Right lobe of liver (tissue), 6 donors: ENCODE measurements around the gene SEL1L. TPM values are rescaled to one million over a fixed set of nuclear protein-coding genes. Genes with fewer than 3 reads are reported as not detected.

Source experiments
- ATAC-seq, 4 donors: fragments of 200-7000 bp; cut with Tn5 transposase; one replicate each; pipeline ENCODE4 v1.9.1; 2020; ENCODE audit warnings: mild to moderate bottlenecking in 4 of 4, moderate library complexity in 4 of 4
- DNase-seq, 3 donors: peaks; one replicate each; pipeline ENCODE4 v3.0.0-alpha.2; 2020
- H3K27ac ChIP-seq, 3 donors: fragments of 200-600 bp; one replicate each; pipeline ENCODE4 v1.8.0; 2022
- H3K27me3 ChIP-seq, 2 donors: fragments of 200-600 bp; one replicate each; pipeline ENCODE4 v1.8.0; 2022
- H3K36me3 ChIP-seq, 4 donors: fragments of 200-600 bp; sonication (generic) in 1 of 4; one replicate each; pipeline versions ENCODE4 v1.5.1 to v1.8.0; 2017 to 2022; ENCODE audit warnings: control low read depth in 1 of 4
- H3K4me1 ChIP-seq, 4 donors: fragments of 200-600 bp; sonication (generic) in 1 of 4; one replicate each; pipeline versions ENCODE4 v1.5.1 to v1.8.0; 2017 to 2022; ENCODE audit warnings: control low read depth in 1 of 4
- H3K4me3 ChIP-seq, 3 donors: fragments of 200-600 bp; one replicate each; pipeline ENCODE4 v1.8.0; 2022
- H3K9me3 ChIP-seq, 4 donors: fragments of 200-600 bp; sonication (generic) in 1 of 4; one replicate each; pipeline versions ENCODE4 v1.5.1 to v1.8.0; 2017 to 2022; ENCODE audit warnings: control low read depth in 1 of 4
- POLR2A ChIP-seq: fragments of 450-650 bp; IDR thresholded peaks from one replicate; pipeline ENCODE4 v1.6.1; 2017; ENCODE audit warnings: antibody characterized with exemption, mild to moderate bottlenecking
- WGBS: methylation state at CpG from one replicate; pipeline ENCODE4 v1.1.6; 2018; ENCODE audit warnings: low coverage, low lambda C conversion rate; ENCODE audit not compliant: insufficient coverage; ENCODE audit errors: missing lambda C conversion rate; 5-methylcytosine and 5-hydroxymethylcytosine counted together
- intact Hi-C, 2 donors: fragments of 100-400 bp; cut with DNase I; formaldehyde crosslinking; loops; one replicate each; pipeline versions ENCODE4 v1.11.2 to v1.14.1; 2022
- long read RNA-seq: library from polyadenylated mRNA; unstranded; transcript quantifications from one replicate; pipeline ENCODE4 v2.0.0, GENCODE V29; 2019
- total RNA-seq, 6 experiments: library from RNA; depleted of rRNA in 2 of 6; stranded (reverse); fragments of >200 nt in 2 of 6; fragmentation: NEBNext Ultra II Directional in 3 of 6; extraction: Animal tissue kit (Norgen Biotek cat#: 25700) in 3 of 6; gene quantifications; one replicate each; pipeline versions ENCODE4 v1.1.0 to v1.2.4, GENCODE V29; 2016 to 2023
- TF ChIP-seq, protein P1 (sequence below), 4 donors: fragments of 200-600 bp in 3 of 4; fragments of 450-650 bp in 1 of 4; IDR thresholded peaks; one replicate each; pipeline versions ENCODE4 v1.5.1 to v1.8.0; 2016 to 2022; ENCODE audit warnings: antibody characterized with exemption in 4 of 4, mild to moderate bottlenecking in 2 of 4
- donor health status: DM: no; HTN: yes; CAD: no.
- donor health status: DM: no; HTN: no; CAD: no.
- donor health status: DM: no; HTN: no; CAD: no.
- donor health status: DM: no; HTN: yes; CAD: no.
- donor health status: DM: no; HTN: yes; CAD: no.

The SEL1L gene
- 100 to 1,000 TPM in 4 of 6 experiments, 10 to 100 TPM in 2; 60.7 to 146 (median 123) TPM for total RNA-seq
- long read RNA-seq, full-length matches to known transcripts = 4 of 14 reads
- long read RNA-seq, partial matches to known transcripts = 3 of 14 reads
- long read RNA-seq, other reads (novel, unspliced or antisense) = 7 of 14 reads

DNA sequence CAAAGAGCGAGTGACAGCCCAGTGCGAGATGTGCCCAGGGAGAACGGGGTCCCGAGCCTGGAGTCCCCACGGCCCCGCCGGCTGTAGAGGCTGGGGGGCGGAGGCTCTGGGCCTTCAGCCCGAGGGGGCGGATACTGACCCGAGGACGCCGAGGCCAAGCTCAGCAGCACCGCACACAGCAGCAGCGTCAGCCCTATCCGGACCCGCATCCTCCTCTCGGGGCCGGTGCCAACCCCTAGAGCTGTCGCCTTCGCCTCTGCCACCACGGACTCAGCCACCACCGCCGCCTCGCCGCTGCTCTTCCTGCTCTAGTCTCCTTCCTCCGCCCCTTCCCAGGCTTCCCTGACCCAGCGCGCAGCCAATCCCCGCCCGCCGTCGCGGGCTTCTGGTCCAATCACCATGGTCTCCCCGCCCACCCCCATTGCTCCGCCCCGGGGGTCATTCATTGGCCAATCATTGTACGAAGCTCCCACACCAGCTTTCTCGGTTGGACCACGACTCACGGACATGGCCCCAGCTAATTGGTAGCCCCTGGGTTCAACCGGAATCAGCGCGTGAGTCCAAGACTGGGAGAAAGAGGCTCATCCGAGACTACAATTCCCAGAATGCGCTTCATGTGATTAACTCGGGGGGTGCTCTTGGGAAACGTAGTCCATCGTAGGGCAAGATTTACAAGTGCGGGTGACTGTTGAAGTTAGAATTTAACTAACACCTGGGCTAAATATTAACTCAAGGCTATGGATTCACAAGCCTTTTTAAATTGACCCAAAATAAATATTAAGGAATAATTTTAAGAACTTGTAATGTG lies at the start of gene SEL1L:
TSS of gene SEL1L (minus strand) at position 318 of the 808 bp plus-strand sequence. CDS start at position 209, 109 bp downstream.
- no peaks in the 10 kb centered on the region for H3K9me3 ChIP-seq
- peak within 1 kb of the TSS; percentile 77 to 96 (median 95) for H3K4me3 ChIP-seq
- peak; percentile 88 to 98 (median 96) for ATAC-seq
- H3K4me1 ChIP-seq = peaks cover 0 to 62% (median 25%) of the 10 kb centered on the region in 4 donors
- intact Hi-C loops = no loop called here
- under 1% methylated on average over 28 of the region's 50 CpGs for WGBS
- peak; percentile 99 to 100 (median 99) for DNase-seq
- peak within 1 kb of the TSS; percentile 34 to 80 (median 51) for H3K27ac ChIP-seq
- H3K36me3 ChIP-seq = no peaks in the 10 kb centered on the region
- no peaks in the 10 kb centered on the region for H3K27me3 ChIP-seq
- peak; percentile 96 for TF ChIP-seq POLR2A
- TF ChIP-seq, protein P1, sequence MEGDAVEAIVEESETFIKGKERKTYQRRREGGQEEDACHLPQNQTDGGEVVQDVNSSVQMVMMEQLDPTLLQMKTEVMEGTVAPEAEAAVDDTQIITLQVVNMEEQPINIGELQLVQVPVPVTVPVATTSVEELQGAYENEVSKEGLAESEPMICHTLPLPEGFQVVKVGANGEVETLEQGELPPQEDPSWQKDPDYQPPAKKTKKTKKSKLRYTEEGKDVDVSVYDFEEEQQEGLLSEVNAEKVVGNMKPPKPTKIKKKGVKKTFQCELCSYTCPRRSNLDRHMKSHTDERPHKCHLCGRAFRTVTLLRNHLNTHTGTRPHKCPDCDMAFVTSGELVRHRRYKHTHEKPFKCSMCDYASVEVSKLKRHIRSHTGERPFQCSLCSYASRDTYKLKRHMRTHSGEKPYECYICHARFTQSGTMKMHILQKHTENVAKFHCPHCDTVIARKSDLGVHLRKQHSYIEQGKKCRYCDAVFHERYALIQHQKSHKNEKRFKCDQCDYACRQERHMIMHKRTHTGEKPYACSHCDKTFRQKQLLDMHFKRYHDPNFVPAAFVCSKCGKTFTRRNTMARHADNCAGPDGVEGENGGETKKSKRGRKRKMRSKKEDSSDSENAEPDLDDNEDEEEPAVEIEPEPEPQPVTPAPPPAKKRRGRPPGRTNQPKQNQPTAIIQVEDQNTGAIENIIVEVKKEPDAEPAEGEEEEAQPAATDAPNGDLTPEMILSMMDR (IDR thresholded peaks at IDR 0.05) = no peak

DNA sequence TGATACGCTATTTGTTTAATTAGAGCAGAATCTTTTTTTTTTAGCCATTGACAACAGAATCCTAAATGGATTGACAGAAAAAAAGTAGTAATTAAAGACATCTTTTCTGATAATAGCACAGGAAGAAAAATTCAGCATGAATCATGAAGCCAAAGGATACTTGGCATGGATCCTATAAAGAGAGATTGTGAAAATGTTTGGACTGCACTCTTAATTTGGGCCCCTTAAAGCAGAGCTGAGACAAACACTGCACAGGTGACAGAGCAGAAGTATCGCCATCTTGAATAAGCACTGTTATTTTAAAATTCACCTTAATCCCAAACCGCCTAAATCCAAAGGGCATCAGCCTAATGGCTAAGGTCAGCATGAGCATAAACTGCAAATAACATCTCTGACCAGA lies 48.8 kb upstream of the SEL1L start:
- no peak for TF ChIP-seq POLR2A
- TF ChIP-seq, protein P1 (IDR thresholded peaks at IDR 0.05) = no peak
- DNase-seq = no peak
- intact Hi-C loops = no loop called here
- no peak overlapping the region for H3K4me3 ChIP-seq
- H3K36me3 ChIP-seq = no peaks in the 10 kb centered on the region
- ATAC-seq = peak in 2 of 4 donors; percentile 57 to 64
- 76% methylated on average over 2 of the region's 3 CpGs for WGBS
- H3K27me3 ChIP-seq = no peaks in the 10 kb centered on the region
- H3K27ac ChIP-seq = no peak overlapping the region
- no peaks in the 10 kb centered on the region for H3K9me3 ChIP-seq
- peaks cover 0 to 11% (median 0%) of the 10 kb centered on the region in 4 donors for H3K4me1 ChIP-seq

DNA sequence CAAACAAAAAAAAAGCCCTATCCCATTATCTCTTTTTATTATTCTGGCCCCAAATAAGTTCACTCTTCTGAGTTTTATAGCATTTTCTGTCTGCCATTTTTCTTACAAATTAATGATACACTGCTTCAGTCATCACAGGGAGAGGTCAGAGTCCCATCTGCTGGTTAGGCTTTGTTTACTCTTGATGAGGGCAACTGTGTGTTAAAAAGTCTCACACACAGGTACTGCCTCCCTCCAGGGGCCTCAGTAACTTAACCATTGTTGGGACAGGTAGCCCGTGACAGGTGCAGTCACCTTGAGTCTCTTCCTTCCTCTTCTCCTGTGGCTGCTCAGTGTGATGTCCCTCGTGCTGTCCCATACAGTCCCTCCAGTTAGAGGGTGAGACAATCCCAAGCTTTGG lies 45.5 kb upstream of the SEL1L start:
- Histone ChIP-seq H3K27ac (no peak overlapping the region), H3K36me3 (no peaks in the 10 kb centered on the region), H3K27me3 (no peaks in the 10 kb centered on the region), H3K9me3 (no peaks in the 10 kb centered on the region), H3K4me3 (no peak overlapping the region), H3K4me1 (peaks cover 0 to 11% (median 0%) of the 10 kb centered on the region in 4 donors)
- DNase-seq (no peak), ATAC-seq (peak; percentile 50 to 98 (median 79))
- TF ChIP-seq POLR2A = no peak
- 100% methylated on average over 1 of the region's 2 CpGs for WGBS
- intact Hi-C loops = no loop called here

DNA sequence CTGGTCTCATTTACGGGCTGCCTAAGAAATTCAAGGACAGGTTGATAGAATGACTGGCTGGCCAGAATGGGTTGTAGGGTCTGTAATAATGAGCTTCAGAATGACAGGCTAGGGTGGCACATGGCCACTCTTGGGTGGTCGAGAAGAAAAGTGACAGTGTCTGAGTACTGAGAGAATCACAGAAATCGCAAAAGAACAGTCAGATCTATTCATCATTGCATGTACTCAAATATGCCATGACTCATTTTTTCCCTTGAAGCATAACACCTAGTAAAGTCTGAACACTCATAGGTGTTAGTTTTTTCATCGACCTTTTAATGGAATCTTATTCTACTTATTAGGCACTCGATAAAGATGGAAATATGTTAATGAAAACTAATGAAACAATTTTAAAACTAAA lies 37.8 kb upstream of the SEL1L start:
- Histone ChIP-seq H3K9me3 (no peaks in the 10 kb centered on the region), H3K27me3 (no peaks in the 10 kb centered on the region), H3K4me1 (no peaks in the 10 kb centered on the region), H3K4me3 (no peak overlapping the region), H3K27ac (no peak overlapping the region), H3K36me3 (no peaks in the 10 kb centered on the region)
- no peak for TF ChIP-seq POLR2A
- TF ChIP-seq, protein P1 (IDR thresholded peaks at IDR 0.05) = no peak
- DNase-seq (no peak), ATAC-seq (no peak)
- intact Hi-C loops = no loop called here
- 80% methylated on average over 5 of the region's 5 CpGs for WGBS

DNA sequence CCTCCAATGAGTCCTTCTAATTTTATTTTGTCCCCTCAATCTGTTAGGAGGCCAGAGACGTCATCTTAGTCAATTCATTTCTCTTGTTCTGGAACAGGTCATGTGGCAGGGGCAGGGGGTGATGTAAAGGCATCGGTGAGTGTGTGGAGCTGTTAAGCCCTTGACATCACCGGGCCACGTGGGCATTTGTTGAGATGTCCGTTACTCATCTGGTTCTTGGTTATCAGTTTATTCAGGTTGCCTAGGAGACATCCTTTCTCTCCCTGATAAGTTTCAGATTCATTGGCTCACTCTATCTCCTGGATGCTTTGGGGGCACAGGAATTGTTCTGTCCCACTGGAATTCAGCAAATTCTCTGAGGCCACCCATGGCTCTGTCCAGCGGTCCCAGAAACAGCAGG lies 33.6 kb upstream of the SEL1L start:
- Histone ChIP-seq H3K4me3 (no peak overlapping the region), H3K9me3 (no peaks in the 10 kb centered on the region), H3K36me3 (no peaks in the 10 kb centered on the region), H3K4me1 (no peaks in the 10 kb centered on the region), H3K27ac (no peak overlapping the region), H3K27me3 (no peaks in the 10 kb centered on the region)
- TF ChIP-seq, protein P1 (IDR thresholded peaks at IDR 0.05) = no peak
- no peak for TF ChIP-seq POLR2A
- WGBS = 55% methylated on average over 6 of the region's 6 CpGs
- DNase-seq (no peak), ATAC-seq (no peak)
- intact Hi-C loops = no loop called here
